GM23338 (cell line): ENCODE measurements around the gene ATP2A3. TPM values are rescaled to one million over a fixed set of nuclear protein-coding genes. Genes with fewer than 3 reads are reported as not detected.

Experiments used
- ATAC-seq: fragments of 200-7000 bp; cut with Tn5 transposase; 3 replicates; pipeline ENCODE4 v1.9.1; 2020
- DNase-seq: peaks from one replicate; pipeline ENCODE4 v3.0.0-alpha.2; 2015; ENCODE audit warnings: low spot score
- H2AFZ ChIP-seq: fragments of 200-600 bp; sonication (generic); 2 replicates; pipeline ENCODE4 v1.8.0; 2016; ENCODE audit warnings: antibody characterized with exemption, mild to moderate bottlenecking, moderate library complexity
- H3F3A ChIP-seq: fragments of 200-600 bp; sonication (generic); replicated peaks from 2 replicates; pipeline ENCODE4 v1.8.0; 2017; ENCODE audit warnings: antibody characterized with exemption, mixed run types, low read depth
- H3K27ac ChIP-seq: fragments of 200-600 bp; sonication (generic); 2 replicates; pipeline ENCODE4 v1.6.1; 2016; ENCODE audit warnings: low read depth
- H3K27me3 ChIP-seq: fragments of 200-600 bp; sonication (generic); 2 replicates; pipeline ENCODE4 v1.8.0; 2016; ENCODE audit warnings: mild to moderate bottlenecking, mixed run types, moderate library complexity; ENCODE audit not compliant: insufficient read depth
- H3K36me3 ChIP-seq: fragments of 200-600 bp; sonication (generic); 2 replicates; pipeline ENCODE4 v1.8.0; 2016; ENCODE audit warnings: mild to moderate bottlenecking; ENCODE audit not compliant: insufficient read depth
- H3K4me1 ChIP-seq: fragments of 200-600 bp; sonication (generic); 2 replicates; pipeline ENCODE4 v1.8.0; 2016; ENCODE audit warnings: mild to moderate bottlenecking, moderate library complexity; ENCODE audit not compliant: insufficient read depth
- H3K4me2 ChIP-seq: fragments of 200-600 bp; sonication (generic); 2 replicates; pipeline ENCODE4 v1.7.1; 2017; ENCODE audit warnings: mixed run types
- H3K4me3 ChIP-seq: fragments of 200-600 bp; sonication (generic); 2 replicates; pipeline ENCODE4 v1.6.1; 2016; ENCODE audit warnings: mixed run types
- H3K79me2 ChIP-seq: fragments of 200-600 bp; sonication (generic); replicated peaks from 2 replicates; pipeline ENCODE4 v1.8.0; 2017; ENCODE audit warnings: mild to moderate bottlenecking; ENCODE audit not compliant: insufficient read depth
- H3K9me2 ChIP-seq: fragments of 200-600 bp; sonication (generic); 2 replicates; pipeline ENCODE4 v1.8.0; 2017; ENCODE audit not compliant: insufficient read depth
- H4K20me1 ChIP-seq: fragments of 200-600 bp; sonication (generic); replicated peaks from 2 replicates; pipeline ENCODE4 v1.8.0; 2017; ENCODE audit warnings: mild to moderate bottlenecking; ENCODE audit not compliant: insufficient read depth
- H3K27ac Mint-ChIP-seq: 2 replicates; pipeline ENCODE4 v1.8.0; 2020; ENCODE audit warnings: inconsistent platforms, mild to moderate bottlenecking, moderate library complexity, mixed read lengths
- H3K27me3 Mint-ChIP-seq: 3 replicates; pipeline ENCODE4 v1.8.0; 2022; ENCODE audit warnings: low read depth, mild to moderate bottlenecking, moderate library complexity, mixed read lengths, inconsistent platforms; ENCODE audit not compliant: insufficient read depth, poor library complexity
- H3K36me3 Mint-ChIP-seq: 3 replicates; pipeline ENCODE4 v1.8.0; 2021; ENCODE audit warnings: low read depth, mild to moderate bottlenecking, inconsistent platforms, moderate library complexity, mixed read lengths
- H3K4me1 Mint-ChIP-seq: 3 replicates; pipeline ENCODE4 v1.8.0; 2020; ENCODE audit warnings: mild to moderate bottlenecking, inconsistent platforms, mixed read lengths
- H3K4me3 Mint-ChIP-seq: 3 replicates; pipeline ENCODE4 v1.8.0; 2021; ENCODE audit warnings: moderate library complexity, mild to moderate bottlenecking, inconsistent platforms, mixed read lengths
- H3K9me3 Mint-ChIP-seq: 3 replicates; pipeline ENCODE4 v1.8.0; 2020; ENCODE audit warnings: moderate library complexity, mild to moderate bottlenecking, inconsistent platforms, mixed read lengths
- EZH2 ChIP-seq: fragments of 200-600 bp; sonication (generic); IDR thresholded peaks from one replicate; pipeline ENCODE4 v1.8.0; 2017; ENCODE audit warnings: antibody characterized with exemption, mild to moderate bottlenecking, low read depth; ENCODE audit not compliant: unreplicated experiment
- EZH2phosphoT487 ChIP-seq: fragments of 200-600 bp; sonication (generic); IDR thresholded peaks from one replicate; pipeline ENCODE4 v1.8.1; 2018; ENCODE audit warnings: antibody characterized with exemption; ENCODE audit not compliant: unreplicated experiment
- POLR2AphosphoS5 ChIP-seq: IDR thresholded peaks from 2 replicates; pipeline ENCODE4 v1.6.1; 2016; ENCODE audit warnings: antibody characterized with exemption, low read depth
- STAT1 ChIP-seq: IDR thresholded peaks from one replicate; pipeline ENCODE4 v1.6.1; 2016; ENCODE audit warnings: antibody characterized with exemption; ENCODE audit not compliant: unreplicated experiment
- ZNF114 ChIP-seq: fragments of 250-450 bp; sonication (Bioruptor Pico); IDR thresholded peaks from 2 replicates; pipeline ENCODE4 v1.5.0; 2020; ENCODE audit warnings: mild to moderate bottlenecking, moderate library complexity
- ZNF331 ChIP-seq: fragments of 250-450 bp; sonication (Bioruptor Pico); IDR thresholded peaks from 2 replicates; pipeline ENCODE4 v1.5.0; 2020; ENCODE audit warnings: low read depth, mild to moderate bottlenecking, moderate library complexity
- ZNF462 ChIP-seq: fragments of 250-450 bp; sonication (Bioruptor Pico); IDR thresholded peaks from 2 replicates; pipeline ENCODE4 v1.5.0; 2020; ENCODE audit warnings: mild to moderate bottlenecking, moderate library complexity
- polyA plus RNA-seq: library from polyadenylated mRNA; unstranded; fragments of >200 nt; fragmentation: Nextera tagmentation; extraction: Ambion mirVana; gene quantifications from 2 replicates; pipeline ENCODE4 v1.2.1, GENCODE V29; 2016
- total RNA-seq: library from RNA; depleted of rRNA; stranded (reverse); fragments of >200 nt; shearing (Covaris generic); gene quantifications from 2 replicates; pipeline ENCODE4 v1.2.3, GENCODE V29; 2014
- TF ChIP-seq, protein P1 (sequence below): IDR thresholded peaks from one replicate; pipeline ENCODE4 v1.6.1; 2018; ENCODE audit warnings: antibody characterized with exemption; ENCODE audit not compliant: unreplicated experiment
- TF ChIP-seq, protein P2 (sequence below): IDR thresholded peaks from 2 replicates; pipeline ENCODE4 v1.6.1; 2016; ENCODE audit warnings: antibody characterized with exemption
- TF ChIP-seq, protein P3 (sequence below), 2 experiments: fragments of 200-600 bp in 1 of 2; sonication (generic) in 1 of 2; conservative IDR thresholded peaks; 2 replicates each; pipeline versions ENCODE4 v1.5.1 to v1.6.1; 2016 to 2017; ENCODE audit warnings: antibody characterized with exemption in 2 of 2, low read depth in 2 of 2, mild to moderate bottlenecking in 2 of 2, moderate library complexity in 1 of 2

ATP2A3 gene
- total and polyA plus RNA-seq, 2 experiments from 2014 or later, result 9.6 to 35.2 TPM

DNA sequence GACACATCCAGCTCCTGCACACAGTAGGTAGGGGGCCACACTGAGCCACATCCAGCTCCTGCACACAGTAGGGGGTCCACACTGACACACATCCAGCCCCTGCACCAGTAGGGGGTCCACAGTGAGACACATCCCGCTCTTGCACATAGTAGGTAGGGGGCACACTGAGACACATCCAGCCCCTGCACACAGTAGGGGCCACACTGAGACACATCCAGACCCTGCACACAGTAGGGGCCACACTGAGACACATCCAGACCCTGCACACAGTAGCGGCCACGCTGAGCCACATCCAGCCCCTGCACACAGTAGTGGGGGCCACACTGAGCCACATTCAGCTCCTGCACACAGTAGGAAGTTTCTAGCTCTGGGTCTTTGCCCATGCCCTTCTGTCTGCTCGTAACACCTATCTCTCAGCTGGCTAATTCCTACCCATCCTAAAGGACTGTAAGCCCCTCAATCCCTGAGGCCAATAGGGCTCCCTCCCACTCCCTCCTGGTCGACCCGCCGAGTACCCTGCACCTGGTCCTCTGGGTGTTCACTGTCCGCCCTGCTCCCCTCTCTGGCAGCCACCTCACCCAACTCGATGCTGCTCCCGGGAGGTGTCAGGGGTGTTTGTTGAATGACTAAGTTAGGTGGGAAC is 9.4 kb upstream of the ATP2A3 start (continued):
- TF ChIP-seq EZH2 (no peak), EZH2phosphoT487 (no peak), POLR2AphosphoS5 (no peak), ZNF114 (no peak), ZNF331 (no peak)
- TF ChIP-seq, protein P1, sequence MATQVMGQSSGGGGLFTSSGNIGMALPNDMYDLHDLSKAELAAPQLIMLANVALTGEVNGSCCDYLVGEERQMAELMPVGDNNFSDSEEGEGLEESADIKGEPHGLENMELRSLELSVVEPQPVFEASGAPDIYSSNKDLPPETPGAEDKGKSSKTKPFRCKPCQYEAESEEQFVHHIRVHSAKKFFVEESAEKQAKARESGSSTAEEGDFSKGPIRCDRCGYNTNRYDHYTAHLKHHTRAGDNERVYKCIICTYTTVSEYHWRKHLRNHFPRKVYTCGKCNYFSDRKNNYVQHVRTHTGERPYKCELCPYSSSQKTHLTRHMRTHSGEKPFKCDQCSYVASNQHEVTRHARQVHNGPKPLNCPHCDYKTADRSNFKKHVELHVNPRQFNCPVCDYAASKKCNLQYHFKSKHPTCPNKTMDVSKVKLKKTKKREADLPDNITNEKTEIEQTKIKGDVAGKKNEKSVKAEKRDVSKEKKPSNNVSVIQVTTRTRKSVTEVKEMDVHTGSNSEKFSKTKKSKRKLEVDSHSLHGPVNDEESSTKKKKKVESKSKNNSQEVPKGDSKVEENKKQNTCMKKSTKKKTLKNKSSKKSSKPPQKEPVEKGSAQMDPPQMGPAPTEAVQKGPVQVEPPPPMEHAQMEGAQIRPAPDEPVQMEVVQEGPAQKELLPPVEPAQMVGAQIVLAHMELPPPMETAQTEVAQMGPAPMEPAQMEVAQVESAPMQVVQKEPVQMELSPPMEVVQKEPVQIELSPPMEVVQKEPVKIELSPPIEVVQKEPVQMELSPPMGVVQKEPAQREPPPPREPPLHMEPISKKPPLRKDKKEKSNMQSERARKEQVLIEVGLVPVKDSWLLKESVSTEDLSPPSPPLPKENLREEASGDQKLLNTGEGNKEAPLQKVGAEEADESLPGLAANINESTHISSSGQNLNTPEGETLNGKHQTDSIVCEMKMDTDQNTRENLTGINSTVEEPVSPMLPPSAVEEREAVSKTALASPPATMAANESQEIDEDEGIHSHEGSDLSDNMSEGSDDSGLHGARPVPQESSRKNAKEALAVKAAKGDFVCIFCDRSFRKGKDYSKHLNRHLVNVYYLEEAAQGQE, result no peak

- H3K4me3 ChIP-seq, result no peak overlapping the region
- TF ChIP-seq POLR2AphosphoS5, result no peak
- no peak for TF ChIP-seq EZH2phosphoT487
- TF ChIP-seq STAT1, result no peak
- TF ChIP-seq ZNF462 (CRISPR knock-in tag), result no peak
- TF ChIP-seq, protein P2, sequence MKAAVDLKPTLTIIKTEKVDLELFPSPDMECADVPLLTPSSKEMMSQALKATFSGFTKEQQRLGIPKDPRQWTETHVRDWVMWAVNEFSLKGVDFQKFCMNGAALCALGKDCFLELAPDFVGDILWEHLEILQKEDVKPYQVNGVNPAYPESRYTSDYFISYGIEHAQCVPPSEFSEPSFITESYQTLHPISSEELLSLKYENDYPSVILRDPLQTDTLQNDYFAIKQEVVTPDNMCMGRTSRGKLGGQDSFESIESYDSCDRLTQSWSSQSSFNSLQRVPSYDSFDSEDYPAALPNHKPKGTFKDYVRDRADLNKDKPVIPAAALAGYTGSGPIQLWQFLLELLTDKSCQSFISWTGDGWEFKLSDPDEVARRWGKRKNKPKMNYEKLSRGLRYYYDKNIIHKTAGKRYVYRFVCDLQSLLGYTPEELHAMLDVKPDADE, result no peak
- TF ChIP-seq, protein P3, sequence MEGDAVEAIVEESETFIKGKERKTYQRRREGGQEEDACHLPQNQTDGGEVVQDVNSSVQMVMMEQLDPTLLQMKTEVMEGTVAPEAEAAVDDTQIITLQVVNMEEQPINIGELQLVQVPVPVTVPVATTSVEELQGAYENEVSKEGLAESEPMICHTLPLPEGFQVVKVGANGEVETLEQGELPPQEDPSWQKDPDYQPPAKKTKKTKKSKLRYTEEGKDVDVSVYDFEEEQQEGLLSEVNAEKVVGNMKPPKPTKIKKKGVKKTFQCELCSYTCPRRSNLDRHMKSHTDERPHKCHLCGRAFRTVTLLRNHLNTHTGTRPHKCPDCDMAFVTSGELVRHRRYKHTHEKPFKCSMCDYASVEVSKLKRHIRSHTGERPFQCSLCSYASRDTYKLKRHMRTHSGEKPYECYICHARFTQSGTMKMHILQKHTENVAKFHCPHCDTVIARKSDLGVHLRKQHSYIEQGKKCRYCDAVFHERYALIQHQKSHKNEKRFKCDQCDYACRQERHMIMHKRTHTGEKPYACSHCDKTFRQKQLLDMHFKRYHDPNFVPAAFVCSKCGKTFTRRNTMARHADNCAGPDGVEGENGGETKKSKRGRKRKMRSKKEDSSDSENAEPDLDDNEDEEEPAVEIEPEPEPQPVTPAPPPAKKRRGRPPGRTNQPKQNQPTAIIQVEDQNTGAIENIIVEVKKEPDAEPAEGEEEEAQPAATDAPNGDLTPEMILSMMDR (conservative IDR thresholded peaks at IDR 0.05; ENCODE audit: low read depth in 2 of 2), result no peak
- H2AFZ ChIP-seq, result no peak overlapping the region
- peaks cover 9% of the 10 kb centered on the region for H3K9me3 Mint-ChIP-seq
- peaks cover 23% of the 10 kb centered on the region for H3K27me3 Mint-ChIP-seq
- H3K4me2 ChIP-seq, result no peak overlapping the region
- H3K27ac ChIP-seq, result no peak overlapping the region
- DNase-seq (no peak), ATAC-seq (no peak)
- H3K9me2 ChIP-seq, result no peaks in the 10 kb centered on the region
- H4K20me1 ChIP-seq, result no peaks in the 10 kb centered on the region
- no peak overlapping the region for H3K4me3 Mint-ChIP-seq
- H3K27ac Mint-ChIP-seq, result no peak overlapping the region; the same call in 1 of the 2 replicates
- H3K79me2 ChIP-seq, result no peaks in the 10 kb centered on the region
- H3K36me3 ChIP-seq, result no peaks in the 10 kb centered on the region
- H3K27me3 ChIP-seq, result no peaks in the 10 kb centered on the region
- H3F3A ChIP-seq, result no peaks in the 10 kb centered on the region
- H3K36me3 Mint-ChIP-seq, result peaks cover 8% of the 10 kb centered on the region
- no peaks in the 10 kb centered on the region for H3K4me1 ChIP-seq
- peaks cover 19% of the 10 kb centered on the region for H3K4me1 Mint-ChIP-seq
Observed at GRCh38 chr17:3972931-3973330, 8.7 kb upstream of the ATP2A3 start.
